K562 (cell line): ENCODE data around the gene KLHL20. TPM values are rescaled to one million over a fixed set of nuclear protein-coding genes. Genes with fewer than 3 reads are reported as not detected.

Source experiments
- ATAC-seq: fragments of 200-7000 bp; cut with Tn5 transposase; 3 replicates; pipeline ENCODE4 v1.9.1; 2020; ENCODE audit warnings: moderate library complexity
- BruUV-seq: library from RNA; stranded (reverse); fragments of 400-500 nt; replicated peaks from 2 replicates; lab custom pipeline; 2021; lab: Mats Ljungman, UMichigan
- CTCF ChIA-PET: fragments of 300-600 bp; formaldehyde crosslinking; extraction: SDS; loops from one replicate; lab custom pipeline; 2021; ENCODE audit warnings: low intra/inter-chr PET ratio; lab: Yijun Ruan, JAX
- POLR2A ChIA-PET: fragments of 300-600, 350-650 bp; sonication (Branson Sonifier 250); formaldehyde crosslinking; extraction: SDS; loops from one replicate; lab custom pipeline; 2021; ENCODE audit warnings: antibody characterized with exemption, inconsistent platforms; lab: Yijun Ruan, JAX
- DNase-seq, 4 experiments: peaks; one replicate each; pipeline versions ENCODE4 v3.0.0 to v3.0.0-alpha.2; 2011 to 2018; ENCODE audit warnings: low spot score in 3 of 4, mixed read lengths in 3 of 4; ENCODE audit errors: extremely low read depth in 1 of 4
- FAIRE-seq: peaks from 2 replicates; lab custom pipeline; 2011; peaks lifted over from hg19 to GRCh38; lab: Jason Lieb, UNC
- H2AFZ ChIP-seq: 2 replicates; pipeline ENCODE4 v1.6.0; 2011; ENCODE audit warnings: low read depth, low read length, control low read depth, inconsistent platforms
- H3K27ac ChIP-seq: fragments of 200-600 bp; 3 replicates; pipeline ENCODE4 v1.8.0; 2011; ENCODE audit warnings: low read depth, mild to moderate bottlenecking, control low read depth, inconsistent platforms, low read length, moderate library complexity, mixed read lengths; ENCODE audit errors: extremely low read depth
- H3K27me3 ChIP-seq, 2 experiments: fragments of 300-600 bp in 1 of 2; 2 replicates in 1 of 2; 3 replicates in 1 of 2; pipeline versions ENCODE4 v1.6.0 to v1.8.0; 2011; ENCODE audit warnings: inconsistent platforms in 2 of 2, low read length in 2 of 2, mild to moderate bottlenecking in 1 of 2, mixed read lengths in 1 of 2, moderate library complexity in 1 of 2; ENCODE audit not compliant: control insufficient read depth in 2 of 2, insufficient read depth in 2 of 2
- H3K36me3 ChIP-seq: fragments of 300-600 bp; 3 replicates; pipeline ENCODE4 v1.8.0; 2011; ENCODE audit warnings: mild to moderate bottlenecking, low read length, inconsistent platforms; ENCODE audit not compliant: control insufficient read depth, insufficient read depth
- H3K4me1 ChIP-seq, 2 experiments: fragments of 200-600 bp in 1 of 2; replicated peaks in 1 of 2; 2 replicates in 1 of 2; 3 replicates in 1 of 2; pipeline versions ENCODE4 v1.5.1 to v1.8.0; 2011; ENCODE audit warnings: inconsistent platforms in 2 of 2, low read length in 2 of 2, mild to moderate bottlenecking in 1 of 2, mixed read lengths in 1 of 2, moderate library complexity in 1 of 2; ENCODE audit not compliant: control insufficient read depth in 2 of 2, insufficient read depth in 2 of 2
- H3K4me2 ChIP-seq: 2 replicates; pipeline ENCODE4 v1.6.1; 2011; ENCODE audit warnings: low read length, control low read depth, inconsistent platforms, mixed read lengths; ENCODE audit not compliant: insufficient read depth
- H3K4me3 ChIP-seq: fragments of 200-600 bp; sonication (generic), shearing (Covaris generic); 2 replicates; pipeline ENCODE4 v1.5.1; 2016; ENCODE audit warnings: control low read depth, inconsistent platforms
- H3K79me2 ChIP-seq: fragments of 200-600 bp; 3 replicates; pipeline ENCODE4 v1.8.0; 2011; ENCODE audit warnings: low read length, inconsistent platforms; ENCODE audit not compliant: control insufficient read depth, insufficient read depth
- H3K9ac ChIP-seq, 2 experiments: 2 replicates each; pipeline versions ENCODE4 v1.6.0 to v1.6.1; 2011; ENCODE audit warnings: low read depth in 2 of 2, low read length in 2 of 2, control low read depth in 1 of 2, inconsistent platforms in 1 of 2, mild to moderate bottlenecking in 1 of 2, mixed read lengths in 1 of 2; ENCODE audit not compliant: insufficient read depth in 1 of 2
- H3K9me1 ChIP-seq: one replicate; pipeline ENCODE4 v1.6.0; 2011; ENCODE audit warnings: inconsistent platforms, mild to moderate bottlenecking, low read length, moderate library complexity; ENCODE audit not compliant: control insufficient read depth, insufficient read depth
- H3K9me3 ChIP-seq: replicated peaks from 2 replicates; pipeline ENCODE4 v1.5.1; 2011; ENCODE audit warnings: low read depth, low read length, inconsistent platforms; ENCODE audit not compliant: control insufficient read depth, insufficient read depth
- H4K20me1 ChIP-seq: replicated peaks from 2 replicates; pipeline ENCODE4 v1.6.1; 2011; ENCODE audit warnings: low read length, inconsistent platforms, mixed read lengths; ENCODE audit not compliant: control insufficient read depth, insufficient read depth
- AFF4 ChIP-seq: sonication (generic); formaldehyde crosslinking; IDR thresholded peaks from 2 replicates; pipeline ENCODE4 v1.8.0; 2023; ENCODE audit warnings: mild to moderate bottlenecking, missing genetic modification reagents
- KDM2B ChIP-seq: fragments of 250-450 bp; sonication (Bioruptor Pico); IDR thresholded peaks from 2 replicates; pipeline ENCODE4 v1.8.0; 2021; ENCODE audit warnings: mild to moderate bottlenecking, moderate library complexity
- KDM4B ChIP-seq, 2 experiments: fragments of 450-650 bp in 1 of 2; sonication (generic) in 1 of 2; IDR thresholded peaks; 2 replicates each; pipeline ENCODE4 v1.6.1; 2016 to 2017; ENCODE audit warnings: borderline replicate concordance in 2 of 2, antibody characterized with exemption in 1 of 2, low read depth in 1 of 2, mild to moderate bottlenecking in 1 of 2
- NFIC ChIP-seq: fragments of 450-650 bp; IDR thresholded peaks from 2 replicates; pipeline ENCODE4 v1.6.1; 2017; ENCODE audit warnings: mild to moderate bottlenecking, inconsistent platforms
- RBM39 ChIP-seq: fragments of 200-400 bp; formaldehyde crosslinking; optimal IDR thresholded peaks from 2 replicates; pipeline ENCODE3; 2018; ENCODE audit warnings: low read depth, low read length
- WGBS: fragments of 100-300 bp; shearing (Covaris generic); methylation state at CpG from one replicate; pipeline ENCODE4 v1.1.6; 2016; ENCODE audit warnings: low coverage, mixed read lengths; ENCODE audit not compliant: insufficient coverage; ENCODE audit errors: missing lambda C conversion rate; 5-methylcytosine and 5-hydroxymethylcytosine counted together
- in situ Hi-C: fragments of 300-500 bp; cut with MboI; formaldehyde crosslinking; loops from 4 replicates; pipeline ENCODE4 v1.15.0; 2018; ENCODE audit warnings: inconsistent platforms, mixed read lengths
- intact Hi-C: fragments of 100-400 bp; cut with micrococcal nuclease; formaldehyde crosslinking; loops from 2 replicates; pipeline ENCODE4 v1.14.2; 2022
- polyA plus RNA-seq, 8 experiments: library from polyadenylated mRNA; depleted of rRNA in 4 of 8; stranded (reverse) in 5 of 8; unstranded in 3 of 8; fragments of >200 nt; fragmentation: Nextera tagmentation in 2 of 8; fragmentation: Illumina TruSeq in 1 of 8; extraction: Ambion mirVana in 2 of 8; extraction: Trizol in 1 of 8; gene quantifications; 2 replicates each; pipeline versions ENCODE4 v1.2.1 to v1.2.3, GENCODE V29; 2011 to 2014; ENCODE audit warnings: inconsistent platforms in 1 of 8, missing spikeins in 1 of 8
- total RNA-seq, 7 experiments: library from RNA; depleted of rRNA in 6 of 7; stranded (reverse); fragments of >200 nt in 6 of 7; fragmentation: Illumina TruSeq in 2 of 7; extraction: Trizol in 2 of 7; gene quantifications; 2 replicates each; pipeline versions ENCODE4 v1.2.1 to v1.2.3, GENCODE V29; 2011 to 2021; ENCODE audit warnings: low replicate concordance in 1 of 7

Gene KLHL20
- total and polyA plus RNA-seq, 9 of the 15 experiments (the other 6 are each of a cell fraction or from before 2014, with no cell fraction given): 8.9 to 23.2 (median 16.8) TPM

- peak; percentile 91 for TF ChIP-seq KDM2B
- peak in 1 of 2 experiments; percentile 36; a peak in 2 of 4 replicates for TF ChIP-seq KDM4B (IDR thresholded peaks at IDR 0.05; ENCODE audit: borderline replicate concordance in 2 of 2, low read depth in 1 of 2)
- TF ChIP-seq RBM39: peak; percentile 11
These were observed 109.7 kb downstream of the KLHL20 start, which contains the start of the genes CENPL and DARS2 (continued) for GRCh38 chr1:173824315-173825081.

GRCh38 chr1:173827611-173828010, 112.8 kb downstream of the KLHL20 start:
- in situ Hi-C loops: loop anchor here (10.0 kb wide), 1 partner anchor 393 kb away; no protein-coding TSS in a partner anchor
- FAIRE-seq: no peak
- Histone ChIP-seq H3K4me1 (peaks cover 2 to 11% of the 10 kb centered on the region in 2 experiments; a peak in 4 of 5 replicates), H3K9me3 (no peaks in the 10 kb centered on the region), H3K27ac (no peak overlapping the region), H3K4me2 (no peak overlapping the region), H3K27me3 (no peaks in the 10 kb centered on the region)
- no peak for ATAC-seq
- no peak for TF ChIP-seq AFF4 (CRISPR knock-in tag)
- peak; percentile 59 for TF ChIP-seq NFIC
- TF ChIP-seq, all 486 proteins: peak for 1
- no peak overlapping the region for H3K4me3 ChIP-seq
- no peaks in the 10 kb centered on the region for H4K20me1 ChIP-seq
- H3K9me1 ChIP-seq: no peaks in the 10 kb centered on the region
- BruUV-seq: no TSS peak
- 74% methylated on average over 2 of the region's 2 CpGs for WGBS
- H3K9ac ChIP-seq: no peak overlapping the region
- H2AFZ ChIP-seq: no peak overlapping the region
- ChIA-PET CTCF (no interaction called here), POLR2A (interaction anchor here (0.6 to 2.1 kb wide), 8 partner anchors 9 to 421 kb away, joined by 3 to 10 read pairs (median 4); partner anchors contain the start of genes GAS5, PRDX6 and ZBTB37)
- H3K79me2 ChIP-seq: peaks cover 36% of the 10 kb centered on the region
- intact Hi-C loops: loop anchor here (10.0 kb wide), 1 partner anchor 253 kb away; no protein-coding TSS in a partner anchor
- H3K36me3 ChIP-seq: peaks cover 50% of the 10 kb centered on the region
- no peak for DNase-seq
